HG03457 (cell line): ENCODE measurements around the gene CCDC27.
"Not testable (repeated sequence)": the region's sequence is repeated elsewhere in the genome, so short reads cannot be mapped to it uniquely, and the experiment has no call there.

ENCODE experiments used
- ATAC-seq: cut with Tn5 transposase; IDR thresholded peaks from one replicate; pipeline ENCODE4 v1.9.1; 2021; ENCODE audit warnings: moderate number of reproducible peaks; ENCODE audit not compliant: unreplicated experiment

Gene CCDC27

DNA sequence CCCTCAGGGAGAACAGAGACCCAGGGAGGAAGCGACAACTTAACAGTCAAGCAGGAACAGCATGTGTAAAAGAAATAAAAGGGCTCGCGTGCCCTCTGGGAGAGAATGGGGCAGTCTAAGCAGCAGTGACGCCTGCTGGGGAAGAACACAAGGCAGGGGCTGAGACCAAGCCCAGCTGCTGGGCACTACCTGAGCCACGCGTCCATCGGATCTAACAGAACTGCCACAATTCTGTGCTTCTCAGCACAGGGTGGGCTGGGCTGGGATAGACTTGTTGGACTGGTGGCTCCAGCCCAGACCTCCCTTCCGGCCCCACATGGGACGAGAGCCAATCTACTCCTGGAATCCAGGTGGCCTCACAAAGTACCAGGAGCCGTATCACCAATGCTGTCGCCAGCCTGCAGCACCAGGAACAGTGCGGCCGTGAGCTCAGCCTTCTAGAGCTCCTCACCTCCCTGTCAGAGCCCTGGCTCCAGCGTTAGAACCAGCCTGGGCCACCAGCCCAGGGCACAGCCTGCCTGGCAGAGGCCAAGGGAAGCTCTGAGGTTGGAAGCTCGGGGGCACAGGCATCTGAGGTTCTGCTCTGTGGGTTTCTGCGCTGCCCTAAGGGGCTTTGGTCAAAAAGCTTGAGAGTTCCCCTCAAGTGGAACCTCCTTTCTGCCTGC is 36.6 kb downstream of the CCDC27 start:
- ATAC-seq, result no peak

GRCh38 chr1:3789421-3790300 is 37.4 kb downstream of the CCDC27 start:
- ATAC-seq, result no peak

- ATAC-seq, result no peak
Measured at GRCh38 chr1:3790500-3790923, 38.3 kb downstream of the CCDC27 start.

- no peak for ATAC-seq
Measured at GRCh38 chr1:3790952-3791351, 38.7 kb downstream of the CCDC27 start.

DNA sequence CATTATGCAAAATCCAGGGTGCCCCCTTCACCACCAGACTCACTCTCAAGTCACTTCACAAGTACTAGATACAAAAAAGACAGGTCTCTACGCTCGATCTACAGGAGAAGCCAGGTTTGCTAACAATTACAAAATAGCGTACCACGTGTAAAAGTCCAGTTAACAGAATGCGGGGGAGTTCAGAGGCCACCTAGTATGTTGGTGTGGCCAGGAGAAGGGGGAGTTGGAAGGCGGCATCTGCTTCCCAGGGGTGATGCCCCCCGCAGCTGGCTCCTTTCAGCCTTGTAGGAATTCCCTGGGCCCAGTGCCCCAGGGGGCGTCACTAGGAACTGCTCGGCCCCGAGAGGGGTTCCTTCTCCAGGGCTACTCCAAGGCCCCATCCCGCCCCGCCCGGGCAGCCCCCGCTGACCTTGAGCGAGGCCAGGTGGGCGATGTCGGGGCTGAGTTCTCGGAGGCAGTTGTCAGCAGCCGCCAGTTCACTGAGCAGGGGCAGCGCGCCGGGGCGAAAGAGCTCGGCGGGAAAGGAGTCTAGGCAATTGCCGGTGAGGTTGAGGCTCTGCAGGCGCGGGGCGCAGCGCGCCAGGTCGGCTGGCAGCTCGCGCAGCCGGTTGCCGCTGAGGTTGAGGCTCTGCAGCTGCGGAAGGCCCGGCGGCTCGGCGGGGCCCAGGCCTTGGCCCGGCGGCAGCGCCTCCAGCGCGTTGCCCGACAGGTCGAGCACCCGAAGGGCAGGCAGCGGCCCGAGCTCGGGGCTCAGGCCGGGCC is 43.4 kb downstream of the CCDC27 start:
- ATAC-seq, result no peak

- ATAC-seq, result peak; percentile 99
Measured at GRCh38 chr1:3796215-3797061, 44.2 kb downstream of the CCDC27 start, which contains the start of gene LRRC47. LRRC47 (minus strand) TSS chr1:3796498; CDS start chr1:3796476, 22 bp downstream.

- ATAC-seq, result no peak
Measured at GRCh38 chr1:3799976-3800685, 47.9 kb downstream of the CCDC27 start.

- not testable (repeated sequence) for ATAC-seq
Measured at GRCh38 chr1:3800795-3801194, 48.5 kb downstream of the CCDC27 start.

DNA sequence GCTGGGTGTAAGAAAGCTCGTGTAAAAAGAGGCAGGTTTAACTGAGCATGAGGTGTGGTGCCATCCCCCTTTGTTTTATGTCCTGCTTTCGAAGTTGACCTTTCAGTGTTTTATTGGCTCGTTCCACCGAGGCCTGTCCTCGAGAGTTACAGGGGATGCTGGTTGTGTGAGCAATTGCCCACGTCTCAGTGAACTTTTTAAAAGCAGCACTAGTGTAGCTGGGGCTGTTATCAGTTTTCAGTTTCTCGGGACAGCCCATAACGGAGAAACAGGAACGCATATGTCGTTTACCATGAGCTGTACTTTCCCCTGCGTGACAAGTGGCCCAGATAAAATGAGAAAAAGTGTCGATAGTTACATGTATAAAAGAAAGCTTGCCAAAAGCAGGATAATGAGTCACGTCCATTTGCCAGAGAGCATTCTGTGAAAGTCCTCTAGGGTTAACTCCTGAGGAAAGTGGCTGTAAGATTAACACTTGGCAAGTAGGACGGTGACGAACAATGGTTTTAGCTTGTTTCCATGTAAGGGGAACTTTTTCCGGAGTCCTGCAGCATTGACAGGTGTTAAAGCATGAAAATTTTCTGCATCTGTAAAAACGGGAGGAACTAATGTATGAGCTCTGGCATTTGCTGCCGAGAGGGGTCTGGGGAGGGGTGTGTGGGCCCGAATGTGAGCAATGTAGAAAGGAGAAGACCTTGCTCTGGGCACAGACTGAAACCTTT is 51.8 kb downstream of the CCDC27 start:
- no peak for ATAC-seq

- ATAC-seq, result not testable (repeated sequence)
Measured at GRCh38 chr1:3804627-3804944, 52.3 kb downstream of the CCDC27 start.

DNA sequence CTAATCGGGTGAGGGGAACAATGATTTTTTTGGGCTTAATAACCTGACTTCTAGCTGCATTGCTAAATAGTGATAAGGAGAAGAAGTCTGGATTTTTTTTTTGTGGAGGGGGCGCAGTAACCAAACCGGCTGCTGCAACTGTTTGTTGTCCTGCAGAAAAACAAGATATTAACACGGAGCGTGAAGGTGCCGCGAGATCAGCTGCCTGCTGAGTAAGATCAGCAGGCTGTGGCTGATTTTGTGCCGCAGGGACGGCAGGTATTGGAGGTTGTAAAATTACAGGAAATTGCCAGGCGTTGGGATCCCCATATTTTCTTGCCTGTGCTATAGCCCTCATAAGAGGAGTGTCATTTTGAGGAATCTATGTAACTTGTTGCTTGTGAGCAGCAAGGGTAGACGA is 52.8 kb downstream of the CCDC27 start:
- ATAC-seq, result no peak

DNA sequence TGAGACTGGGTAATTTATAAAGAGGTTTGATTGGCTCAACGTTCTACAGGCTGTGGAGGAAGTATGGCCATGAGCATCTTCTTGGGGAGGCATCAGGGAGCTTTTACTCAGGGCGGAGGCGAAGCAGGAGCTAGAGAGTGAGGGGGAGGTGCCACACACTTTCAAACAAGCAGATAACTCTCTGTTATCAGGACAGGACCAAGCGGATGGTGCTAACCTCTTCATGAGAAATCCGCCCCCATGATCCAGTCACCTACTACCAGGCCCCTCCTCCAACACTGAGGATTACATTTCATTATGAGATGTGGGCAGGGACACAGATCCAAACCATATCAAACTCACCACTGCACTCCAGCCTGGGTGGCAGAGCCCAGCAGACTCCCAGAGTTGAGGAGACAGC is 55.5 kb downstream of the CCDC27 start:
- ATAC-seq, result no peak

- no peak for ATAC-seq
Measured at GRCh38 chr1:3809680-3810079, 57.4 kb downstream of the CCDC27 start.

- not testable (repeated sequence) for ATAC-seq
Measured at GRCh38 chr1:3810149-3810761, 58.0 kb downstream of the CCDC27 start.

DNA sequence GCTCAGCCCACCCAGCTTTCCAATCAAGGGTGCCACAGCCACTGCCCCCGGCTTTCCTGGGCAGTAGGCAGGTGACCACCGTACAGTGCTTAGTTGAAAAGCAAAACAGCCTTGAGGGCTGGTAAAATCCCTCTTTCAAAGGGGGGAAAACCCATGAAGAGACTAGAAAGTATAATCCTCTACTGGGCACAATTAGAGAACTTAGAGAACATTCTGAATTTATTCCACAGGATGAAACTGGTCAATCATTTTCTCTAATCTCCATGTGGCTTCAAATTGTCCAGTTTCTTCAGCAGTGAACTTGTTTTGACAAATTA is 59.3 kb downstream of the CCDC27 start:
- ATAC-seq, result no peak

GRCh38 chr1:3814065-3814464 is 61.8 kb downstream of the CCDC27 start:
- no peak for ATAC-seq

- no peak for ATAC-seq
Measured at GRCh38 chr1:3814771-3815561, 62.7 kb downstream of the CCDC27 start.
